GM23338 (cell line): Measurements from ENCODE around the gene STAT5B. TPM values are rescaled to one million over a fixed set of nuclear protein-coding genes. Genes with fewer than 3 reads are reported as not detected.

Source experiments
- ATAC-seq: fragments of 200-7000 bp; cut with Tn5 transposase; 3 replicates; pipeline ENCODE4 v1.9.1; 2020
- DNase-seq: peaks from one replicate; pipeline ENCODE4 v3.0.0-alpha.2; 2015; ENCODE audit warnings: low spot score
- H2AFZ ChIP-seq: fragments of 200-600 bp; sonication (generic); 2 replicates; pipeline ENCODE4 v1.8.0; 2016; ENCODE audit warnings: antibody characterized with exemption, mild to moderate bottlenecking, moderate library complexity
- H3F3A ChIP-seq: fragments of 200-600 bp; sonication (generic); replicated peaks from 2 replicates; pipeline ENCODE4 v1.8.0; 2017; ENCODE audit warnings: antibody characterized with exemption, mixed run types, low read depth
- H3K27ac ChIP-seq: fragments of 200-600 bp; sonication (generic); 2 replicates; pipeline ENCODE4 v1.6.1; 2016; ENCODE audit warnings: low read depth
- H3K27me3 ChIP-seq: fragments of 200-600 bp; sonication (generic); 2 replicates; pipeline ENCODE4 v1.8.0; 2016; ENCODE audit warnings: mild to moderate bottlenecking, mixed run types, moderate library complexity; ENCODE audit not compliant: insufficient read depth
- H3K36me3 ChIP-seq: fragments of 200-600 bp; sonication (generic); 2 replicates; pipeline ENCODE4 v1.8.0; 2016; ENCODE audit warnings: mild to moderate bottlenecking; ENCODE audit not compliant: insufficient read depth
- H3K4me1 ChIP-seq: fragments of 200-600 bp; sonication (generic); 2 replicates; pipeline ENCODE4 v1.8.0; 2016; ENCODE audit warnings: mild to moderate bottlenecking, moderate library complexity; ENCODE audit not compliant: insufficient read depth
- H3K4me2 ChIP-seq: fragments of 200-600 bp; sonication (generic); 2 replicates; pipeline ENCODE4 v1.7.1; 2017; ENCODE audit warnings: mixed run types
- H3K4me3 ChIP-seq: fragments of 200-600 bp; sonication (generic); 2 replicates; pipeline ENCODE4 v1.6.1; 2016; ENCODE audit warnings: mixed run types
- H3K79me2 ChIP-seq: fragments of 200-600 bp; sonication (generic); replicated peaks from 2 replicates; pipeline ENCODE4 v1.8.0; 2017; ENCODE audit warnings: mild to moderate bottlenecking; ENCODE audit not compliant: insufficient read depth
- H3K9me2 ChIP-seq: fragments of 200-600 bp; sonication (generic); 2 replicates; pipeline ENCODE4 v1.8.0; 2017; ENCODE audit not compliant: insufficient read depth
- H4K20me1 ChIP-seq: fragments of 200-600 bp; sonication (generic); replicated peaks from 2 replicates; pipeline ENCODE4 v1.8.0; 2017; ENCODE audit warnings: mild to moderate bottlenecking; ENCODE audit not compliant: insufficient read depth
- H3K27ac Mint-ChIP-seq: 2 replicates; pipeline ENCODE4 v1.8.0; 2020; ENCODE audit warnings: inconsistent platforms, mild to moderate bottlenecking, moderate library complexity, mixed read lengths
- H3K27me3 Mint-ChIP-seq: 3 replicates; pipeline ENCODE4 v1.8.0; 2022; ENCODE audit warnings: low read depth, mild to moderate bottlenecking, moderate library complexity, mixed read lengths, inconsistent platforms; ENCODE audit not compliant: insufficient read depth, poor library complexity
- H3K36me3 Mint-ChIP-seq: 3 replicates; pipeline ENCODE4 v1.8.0; 2021; ENCODE audit warnings: low read depth, mild to moderate bottlenecking, inconsistent platforms, moderate library complexity, mixed read lengths
- H3K4me1 Mint-ChIP-seq: 3 replicates; pipeline ENCODE4 v1.8.0; 2020; ENCODE audit warnings: mild to moderate bottlenecking, inconsistent platforms, mixed read lengths
- H3K4me3 Mint-ChIP-seq: 3 replicates; pipeline ENCODE4 v1.8.0; 2021; ENCODE audit warnings: moderate library complexity, mild to moderate bottlenecking, inconsistent platforms, mixed read lengths
- H3K9me3 Mint-ChIP-seq: 3 replicates; pipeline ENCODE4 v1.8.0; 2020; ENCODE audit warnings: moderate library complexity, mild to moderate bottlenecking, inconsistent platforms, mixed read lengths
- ETS1 ChIP-seq: IDR thresholded peaks from 2 replicates; pipeline ENCODE4 v1.6.1; 2016; ENCODE audit warnings: antibody characterized with exemption
- NANOG ChIP-seq: IDR thresholded peaks from 2 replicates; pipeline ENCODE4 v1.6.1; 2016; ENCODE audit warnings: antibody characterized with exemption, borderline replicate concordance
- POLR2AphosphoS5 ChIP-seq: IDR thresholded peaks from 2 replicates; pipeline ENCODE4 v1.6.1; 2016; ENCODE audit warnings: antibody characterized with exemption, low read depth
- STAT1 ChIP-seq: IDR thresholded peaks from one replicate; pipeline ENCODE4 v1.6.1; 2016; ENCODE audit warnings: antibody characterized with exemption; ENCODE audit not compliant: unreplicated experiment
- ZNF114 ChIP-seq: fragments of 250-450 bp; sonication (Bioruptor Pico); IDR thresholded peaks from 2 replicates; pipeline ENCODE4 v1.5.0; 2020; ENCODE audit warnings: mild to moderate bottlenecking, moderate library complexity
- ZNF331 ChIP-seq: fragments of 250-450 bp; sonication (Bioruptor Pico); IDR thresholded peaks from 2 replicates; pipeline ENCODE4 v1.5.0; 2020; ENCODE audit warnings: low read depth, mild to moderate bottlenecking, moderate library complexity
- polyA plus RNA-seq: library from polyadenylated mRNA; unstranded; fragments of >200 nt; fragmentation: Nextera tagmentation; extraction: Ambion mirVana; gene quantifications from 2 replicates; pipeline ENCODE4 v1.2.1, GENCODE V29; 2016
- total RNA-seq: library from RNA; depleted of rRNA; stranded (reverse); fragments of >200 nt; shearing (Covaris generic); gene quantifications from 2 replicates; pipeline ENCODE4 v1.2.3, GENCODE V29; 2014

Gene STAT5B
- total and polyA plus RNA-seq, 2 experiments from 2014 or later = 13.9 to 60.5 TPM

DNA sequence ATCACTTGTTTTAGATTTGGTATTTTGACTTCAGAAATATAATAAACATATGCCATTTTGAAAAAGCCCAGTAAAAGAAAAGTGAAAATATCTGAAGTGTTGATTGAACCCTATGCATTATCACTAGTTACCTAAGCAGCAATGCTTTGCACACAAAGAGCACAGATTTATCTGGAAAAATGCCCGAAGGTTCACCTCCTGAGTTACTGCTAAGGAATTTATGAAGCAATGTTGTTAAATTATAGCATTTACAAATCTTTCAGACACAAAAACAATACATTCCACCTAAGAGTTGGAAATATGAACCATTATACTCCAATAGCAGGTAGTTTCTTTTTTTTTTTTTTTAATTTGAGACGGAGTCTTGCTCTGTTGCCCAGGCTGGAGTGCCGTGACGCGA, 43.0 kb downstream of the STAT5B start:
- no peaks in the 10 kb centered on the region for H3K9me2 ChIP-seq
- no peak overlapping the region for H3K4me2 ChIP-seq
- no peaks in the 10 kb centered on the region for H3K36me3 ChIP-seq
- no peaks in the 10 kb centered on the region for H3K4me1 ChIP-seq
- Mint-ChIP-seq H3K4me3 (no peak overlapping the region), H3K27ac (no peak overlapping the region), H3K27me3 (peaks cover 2% of the 10 kb centered on the region), H3K9me3 (no peaks in the 10 kb centered on the region), H3K4me1 (no peaks in the 10 kb centered on the region), H3K36me3 (no peaks in the 10 kb centered on the region)
- H2AFZ ChIP-seq = no peak overlapping the region
- H3K27me3 ChIP-seq = no peaks in the 10 kb centered on the region
- H3K27ac ChIP-seq = no peak overlapping the region
- DNase-seq = no peak
- H3F3A ChIP-seq = no peaks in the 10 kb centered on the region
- peaks cover 45% of the 10 kb centered on the region for H3K79me2 ChIP-seq
- H3K4me3 ChIP-seq = no peak overlapping the region
- peaks cover 11% of the 10 kb centered on the region; the same call in 1 of the 2 replicates for H4K20me1 ChIP-seq
- TF ChIP-seq ETS1 = no peak
- ATAC-seq = no peak

- peaks cover 3% of the 10 kb centered on the region; the same call in 1 of the 3 replicates for H3K36me3 Mint-ChIP-seq
- Histone ChIP-seq H3K4me2 (no peak overlapping the region), H4K20me1 (no peaks in the 10 kb centered on the region), H3K27ac (no peak overlapping the region), H3K4me3 (no peak overlapping the region), H3K9me2 (no peaks in the 10 kb centered on the region), H3K79me2 (peaks cover 31% of the 10 kb centered on the region), H2AFZ (no peak overlapping the region), H3K27me3 (no peaks in the 10 kb centered on the region), H3K4me1 (no peaks in the 10 kb centered on the region), H3K36me3 (no peaks in the 10 kb centered on the region), H3F3A (no peaks in the 10 kb centered on the region)
- no peak for TF ChIP-seq ZNF114 (CRISPR knock-in tag)
- no peak for TF ChIP-seq ETS1
- no peak for TF ChIP-seq NANOG
- no peak overlapping the region for H3K27ac Mint-ChIP-seq
- no peak for ATAC-seq
- H3K4me3 Mint-ChIP-seq = no peak overlapping the region
- H3K9me3 Mint-ChIP-seq = no peaks in the 10 kb centered on the region
- no peaks in the 10 kb centered on the region for H3K4me1 Mint-ChIP-seq
- DNase-seq = no peak
- peaks cover 2% of the 10 kb centered on the region for H3K27me3 Mint-ChIP-seq
Measured at GRCh38 chr17:42230225-42230624, 46.0 kb downstream of the STAT5B start.

DNA sequence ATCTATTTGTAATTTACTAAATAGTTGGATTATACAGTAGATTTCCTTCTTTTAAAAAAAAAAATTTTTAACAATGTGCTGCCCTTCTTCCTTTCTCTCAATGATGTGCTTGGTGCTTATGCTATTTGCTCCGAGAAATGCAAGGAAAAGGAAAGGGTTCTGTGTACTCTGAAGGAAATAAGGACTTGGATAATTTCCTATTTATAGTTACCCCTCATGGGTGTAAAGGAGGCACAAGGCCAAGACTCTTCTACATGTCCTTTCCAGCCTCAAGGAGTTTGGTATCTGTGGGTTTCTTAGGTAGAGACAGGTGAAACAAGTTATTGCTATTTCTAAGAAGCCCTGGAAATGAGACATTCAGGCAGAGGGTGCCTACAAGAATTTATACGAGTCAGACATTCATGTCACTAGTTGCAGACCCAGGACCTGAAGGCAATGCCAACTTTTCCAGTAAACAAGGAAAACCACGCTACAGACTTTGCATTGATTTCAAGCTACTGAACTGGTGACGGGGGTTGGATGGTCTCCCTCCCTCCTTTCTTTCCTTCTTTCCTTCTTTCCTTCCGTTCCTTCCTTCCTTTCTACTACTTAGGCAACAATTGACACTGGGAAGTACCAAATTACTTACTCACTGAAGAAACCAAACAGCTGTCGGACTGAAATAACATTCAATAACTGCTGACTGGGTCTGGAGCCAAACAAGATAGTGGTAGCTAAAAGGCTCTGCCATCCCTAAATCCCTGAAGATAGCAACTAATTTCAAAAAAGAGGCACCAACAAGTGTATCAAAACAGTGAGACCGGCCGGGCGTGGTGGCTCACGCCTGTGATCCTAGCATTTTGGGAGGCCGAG, 48.1 kb downstream of the STAT5B start:
- ATAC-seq = no peak

More for the DNA sequence above, 48.1 kb downstream of the STAT5B start:
- Mint-ChIP-seq H3K4me1 (no peaks in the 10 kb centered on the region), H3K36me3 (peaks cover 14% of the 10 kb centered on the region), H3K27me3 (peaks cover 2% of the 10 kb centered on the region), H3K4me3 (no peak overlapping the region), H3K9me3 (no peaks in the 10 kb centered on the region), H3K27ac (no peak overlapping the region)
- DNase-seq = no peak
- H3K4me2 ChIP-seq = no peak overlapping the region
- no peak overlapping the region for H3K4me3 ChIP-seq
- no peaks in the 10 kb centered on the region for H3K4me1 ChIP-seq
- no peaks in the 10 kb centered on the region for H3F3A ChIP-seq
- H3K27ac ChIP-seq = no peak overlapping the region; the same call in 1 of the 2 replicates
- H3K36me3 ChIP-seq = no peaks in the 10 kb centered on the region
- no peak for TF ChIP-seq ZNF331
- no peak for TF ChIP-seq POLR2AphosphoS5
- TF ChIP-seq STAT1 = no peak
- peaks cover 16% of the 10 kb centered on the region; the same call in 1 of the 2 replicates for H3K79me2 ChIP-seq
- no peaks in the 10 kb centered on the region for H3K9me2 ChIP-seq
- no peaks in the 10 kb centered on the region for H4K20me1 ChIP-seq
- no peaks in the 10 kb centered on the region for H3K27me3 ChIP-seq
- no peak overlapping the region for H2AFZ ChIP-seq
